MG63 (cell line): Measurements from ENCODE around the gene PCNX2. TPM values are rescaled to one million over a fixed set of nuclear protein-coding genes. Genes with fewer than 3 reads are reported as not detected.
"Not testable (repeated sequence)": the region's sequence is repeated elsewhere in the genome, so short reads cannot be mapped to it uniquely, and the experiment has no call there.

Experiments
- DNase-seq: peaks from one replicate; pipeline ENCODE4 v3.0.0-alpha.2; 2020
- H3K27me3 ChIP-seq: fragments of 250-450 bp; sonication (Bioruptor Pico); 2 replicates; pipeline ENCODE4 v1.5.1; 2020; ENCODE audit warnings: mild to moderate bottlenecking, moderate library complexity
- H3K36me3 ChIP-seq: fragments of 250-450 bp; sonication (Bioruptor Pico); 2 replicates; pipeline ENCODE4 v1.5.1; 2020; ENCODE audit warnings: mild to moderate bottlenecking, moderate library complexity
- H3K4me3 ChIP-seq: fragments of 250-450 bp; sonication (Bioruptor Pico); 2 replicates; pipeline ENCODE4 v1.5.1; 2020; ENCODE audit warnings: mild to moderate bottlenecking, moderate library complexity
- H3K9me3 ChIP-seq: fragments of 250-450 bp; sonication (Bioruptor Pico); 2 replicates; pipeline ENCODE4 v1.5.1; 2020; ENCODE audit warnings: mild to moderate bottlenecking, moderate library complexity
- total RNA-seq: library from RNA; depleted of rRNA; stranded (reverse); fragments of >200 nt; shearing (Covaris generic); gene quantifications from 2 replicates; pipeline ENCODE4 v1.2.3, GENCODE V29; 2014; ENCODE audit warnings: low replicate concordance

PCNX2 gene
- total RNA-seq, 1 experiment from 2014 or later: 1.8 TPM

GRCh38 chr1:233217832-233218231, 77.7 kb downstream of the PCNX2 start:
- H3K9me3 ChIP-seq: no peaks in the 10 kb centered on the region
- H3K36me3 ChIP-seq: peaks cover 6% of the 10 kb centered on the region; the same call in 1 of the 2 replicates
- no peak for DNase-seq
- H3K4me3 ChIP-seq: no peak overlapping the region
- H3K27me3 ChIP-seq: no peaks in the 10 kb centered on the region

GRCh38 chr1:233216009-233216408, 79.5 kb downstream of the PCNX2 start:
- Histone ChIP-seq H3K27me3 (no peaks in the 10 kb centered on the region), H3K9me3 (no peaks in the 10 kb centered on the region), H3K36me3 (peaks cover 6% of the 10 kb centered on the region; the same call in 1 of the 2 replicates), H3K4me3 (no peak overlapping the region)
- DNase-seq: no peak

- H3K9me3 ChIP-seq: no peaks in the 10 kb centered on the region
- no peak overlapping the region for H3K4me3 ChIP-seq
- no peaks in the 10 kb centered on the region for H3K27me3 ChIP-seq
- no peaks in the 10 kb centered on the region for H3K36me3 ChIP-seq
- DNase-seq: no peak
Measured at GRCh38 chr1:233215135-233215760, 80.3 kb downstream of the PCNX2 start.

GRCh38 chr1:233211595-233211994, 83.9 kb downstream of the PCNX2 start:
- DNase-seq: no peak
- Histone ChIP-seq H3K27me3 (no peaks in the 10 kb centered on the region), H3K36me3 (no peaks in the 10 kb centered on the region), H3K9me3 (no peaks in the 10 kb centered on the region), H3K4me3 (no peak overlapping the region)

- Histone ChIP-seq H3K27me3 (no peaks in the 10 kb centered on the region), H3K9me3 (no peaks in the 10 kb centered on the region), H3K4me3 (no peak overlapping the region), H3K36me3 (no peaks in the 10 kb centered on the region)
- DNase-seq: no peak
Measured at GRCh38 chr1:233211106-233211505, 84.4 kb downstream of the PCNX2 start.

GRCh38 chr1:233209481-233209880, 86.0 kb downstream of the PCNX2 start:
- Histone ChIP-seq H3K9me3 (no peaks in the 10 kb centered on the region), H3K27me3 (no peaks in the 10 kb centered on the region), H3K4me3 (no peak overlapping the region), H3K36me3 (no peaks in the 10 kb centered on the region)
- no peak for DNase-seq

GRCh38 chr1:233208687-233209086, 86.8 kb downstream of the PCNX2 start:
- H3K27me3 ChIP-seq: no peaks in the 10 kb centered on the region
- H3K9me3 ChIP-seq: no peaks in the 10 kb centered on the region
- no peak for DNase-seq
- H3K36me3 ChIP-seq: no peaks in the 10 kb centered on the region
- no peak overlapping the region for H3K4me3 ChIP-seq

GRCh38 chr1:233197940-233198339, 97.6 kb downstream of the PCNX2 start:
- Histone ChIP-seq H3K9me3 (peaks cover 9% of the 10 kb centered on the region; the same call in 1 of the 2 replicates), H3K36me3 (no peaks in the 10 kb centered on the region; the same call in 1 of the 2 replicates), H3K27me3 (no peaks in the 10 kb centered on the region), H3K4me3 (no peak overlapping the region)
- no peak for DNase-seq

- H3K9me3 ChIP-seq: peaks cover 9% of the 10 kb centered on the region; the same call in 1 of the 2 replicates
- H3K4me3 ChIP-seq: no peak overlapping the region
- DNase-seq: no peak
- H3K36me3 ChIP-seq: no peaks in the 10 kb centered on the region; the same call in 1 of the 2 replicates
- H3K27me3 ChIP-seq: no peaks in the 10 kb centered on the region
Measured at GRCh38 chr1:233193741-233194140, 101.8 kb downstream of the PCNX2 start.

- no peak overlapping the region for H3K4me3 ChIP-seq
- peaks cover 7% of the 10 kb centered on the region; the same call in 1 of the 2 replicates for H3K9me3 ChIP-seq
- H3K27me3 ChIP-seq: no peaks in the 10 kb centered on the region
- H3K36me3 ChIP-seq: no peaks in the 10 kb centered on the region
- DNase-seq: no peak
Measured at GRCh38 chr1:233190987-233191386, 104.5 kb downstream of the PCNX2 start.

- Histone ChIP-seq H3K4me3 (no peak overlapping the region), H3K9me3 (no peaks in the 10 kb centered on the region; the same call in 1 of the 2 replicates), H3K27me3 (no peaks in the 10 kb centered on the region), H3K36me3 (no peaks in the 10 kb centered on the region)
- no peak for DNase-seq
Measured at GRCh38 chr1:233189526-233189925, 106.0 kb downstream of the PCNX2 start.

- DNase-seq: no peak
- H3K27me3 ChIP-seq: no peaks in the 10 kb centered on the region
- no peaks in the 10 kb centered on the region for H3K9me3 ChIP-seq
- no peak overlapping the region for H3K4me3 ChIP-seq
- no peaks in the 10 kb centered on the region for H3K36me3 ChIP-seq
Measured at GRCh38 chr1:233188061-233188460, 107.5 kb downstream of the PCNX2 start.

- Histone ChIP-seq H3K36me3 (no peaks in the 10 kb centered on the region; the same call in 1 of the 2 replicates), H3K9me3 (no peaks in the 10 kb centered on the region), H3K4me3 (no peak overlapping the region), H3K27me3 (no peaks in the 10 kb centered on the region)
- DNase-seq: no peak
Measured at GRCh38 chr1:233183226-233184020, 112.1 kb downstream of the PCNX2 start.

GRCh38 chr1:233182587-233182986, 112.9 kb downstream of the PCNX2 start:
- Histone ChIP-seq H3K27me3 (no peaks in the 10 kb centered on the region), H3K9me3 (no peaks in the 10 kb centered on the region), H3K4me3 (no peak overlapping the region), H3K36me3 (no peaks in the 10 kb centered on the region; the same call in none of the 2 replicates)
- DNase-seq: no peak

GRCh38 chr1:233180641-233181364, 114.7 kb downstream of the PCNX2 start:
- no peak overlapping the region for H3K4me3 ChIP-seq
- H3K27me3 ChIP-seq: no peaks in the 10 kb centered on the region
- H3K36me3 ChIP-seq: no peaks in the 10 kb centered on the region; the same call in none of the 2 replicates
- no peaks in the 10 kb centered on the region for H3K9me3 ChIP-seq
- no peak for DNase-seq

GRCh38 chr1:233179638-233180037, 115.9 kb downstream of the PCNX2 start:
- DNase-seq, H3K36me3 ChIP-seq, H3K27me3 ChIP-seq, H3K4me3 ChIP-seq, H3K9me3 ChIP-seq: not testable (repeated sequence)

GRCh38 chr1:233172201-233172600, 123.3 kb downstream of the PCNX2 start:
- Histone ChIP-seq H3K27me3 (no peaks in the 10 kb centered on the region), H3K9me3 (peaks cover 7% of the 10 kb centered on the region), H3K4me3 (no peak overlapping the region), H3K36me3 (peaks cover 6% of the 10 kb centered on the region)
- DNase-seq: no peak
